Astrocyte (in vitro differentiated cells and primary cell): ENCODE results near the gene WNT5B. TPM values are rescaled to one million over a fixed set of nuclear protein-coding genes. Genes with fewer than 3 reads are reported as not detected.

Experiments
- DNase-seq: peaks from one replicate; pipeline ENCODE4 v3.0.0-alpha.2; 2010; ENCODE audit warnings: low read depth
- FAIRE-seq: peaks from 2 replicates; lab custom pipeline; 2011; peaks lifted over from hg19 to GRCh38; lab: Jason Lieb, UNC
- H2AFZ ChIP-seq: 2 replicates; pipeline ENCODE4 v1.6.0; 2012; ENCODE audit warnings: low read depth, low read length, inconsistent platforms
- H3K27ac ChIP-seq: 2 replicates; pipeline ENCODE4 v1.5.1; 2011; ENCODE audit warnings: low read depth, low read length, inconsistent platforms
- H3K27me3 ChIP-seq: 2 replicates; pipeline ENCODE4 v1.6.0; 2011; ENCODE audit warnings: low read length, inconsistent platforms; ENCODE audit not compliant: insufficient read depth
- H3K36me3 ChIP-seq: 2 replicates; pipeline ENCODE4 v1.5.1; 2011; ENCODE audit warnings: low read length, inconsistent platforms; ENCODE audit not compliant: insufficient read depth
- H3K4me1 ChIP-seq: 2 replicates; pipeline ENCODE4 v1.5.1; 2011; ENCODE audit warnings: low read length, inconsistent platforms; ENCODE audit not compliant: insufficient read depth
- H3K4me2 ChIP-seq: 2 replicates; pipeline ENCODE4 v1.6.0; 2012; ENCODE audit warnings: low read length, inconsistent platforms
- H3K4me3 ChIP-seq: 2 replicates; pipeline ENCODE4 v1.5.1; 2011; ENCODE audit warnings: low read depth, mild to moderate bottlenecking, low read length, inconsistent platforms; ENCODE audit not compliant: insufficient read depth
- H3K79me2 ChIP-seq: 2 replicates; pipeline ENCODE4 v1.6.0; 2012; ENCODE audit warnings: mild to moderate bottlenecking, low read length, inconsistent platforms; ENCODE audit not compliant: insufficient read depth
- H3K9ac ChIP-seq: 2 replicates; pipeline ENCODE4 v1.6.0; 2012; ENCODE audit warnings: mild to moderate bottlenecking, low read length, inconsistent platforms
- H3K9me3 ChIP-seq: 2 replicates; pipeline ENCODE4 v1.5.1; 2012; ENCODE audit warnings: low read depth, mild to moderate bottlenecking, low read length, inconsistent platforms; ENCODE audit not compliant: insufficient read depth
- H4K20me1 ChIP-seq: 2 replicates; pipeline ENCODE4 v1.6.0; 2012; ENCODE audit warnings: low read length, inconsistent platforms; ENCODE audit not compliant: insufficient read depth
- H3K27ac Mint-ChIP-seq: one replicate; pipeline ENCODE4 v1.8.0; 2021; ENCODE audit warnings: mild to moderate bottlenecking, mixed read lengths; ENCODE audit not compliant: unreplicated experiment
- H3K27me3 Mint-ChIP-seq: one replicate; pipeline ENCODE4 v1.8.0; 2021; ENCODE audit warnings: low read depth, mixed read lengths; ENCODE audit not compliant: unreplicated experiment
- H3K36me3 Mint-ChIP-seq: one replicate; pipeline ENCODE4 v1.8.0; 2021; ENCODE audit warnings: low read depth, mixed read lengths; ENCODE audit not compliant: unreplicated experiment
- H3K4me1 Mint-ChIP-seq: one replicate; pipeline ENCODE4 v1.8.0; 2021; ENCODE audit warnings: low read depth, mixed read lengths; ENCODE audit not compliant: unreplicated experiment
- H3K4me3 Mint-ChIP-seq: one replicate; pipeline ENCODE4 v1.8.0; 2021; ENCODE audit warnings: mild to moderate bottlenecking, moderate library complexity, mixed read lengths; ENCODE audit not compliant: unreplicated experiment
- H3K9me3 Mint-ChIP-seq: one replicate; pipeline ENCODE4 v1.8.0; 2021; ENCODE audit warnings: mild to moderate bottlenecking, mixed read lengths; ENCODE audit not compliant: unreplicated experiment
- EZH2 ChIP-seq: IDR thresholded peaks from 2 replicates; pipeline ENCODE4 v1.6.1; 2012; ENCODE audit warnings: mild to moderate bottlenecking, low read length, inconsistent platforms; ENCODE audit not compliant: insufficient read depth
- total RNA-seq: library from RNA; stranded (reverse); gene quantifications from 2 replicates; pipeline ENCODE4 v1.2.1, GENCODE V29; 2021
- TF ChIP-seq, protein P1 (sequence below): IDR thresholded peaks from 2 replicates; pipeline ENCODE4 v1.5.1; 2011; ENCODE audit warnings: low read depth, mild to moderate bottlenecking, inconsistent platforms, low read length, moderate library complexity; ENCODE audit not compliant: insufficient read depth

The WNT5B gene
- total RNA-seq, 1 donor from 2014 or later = 110 TPM

DNA sequence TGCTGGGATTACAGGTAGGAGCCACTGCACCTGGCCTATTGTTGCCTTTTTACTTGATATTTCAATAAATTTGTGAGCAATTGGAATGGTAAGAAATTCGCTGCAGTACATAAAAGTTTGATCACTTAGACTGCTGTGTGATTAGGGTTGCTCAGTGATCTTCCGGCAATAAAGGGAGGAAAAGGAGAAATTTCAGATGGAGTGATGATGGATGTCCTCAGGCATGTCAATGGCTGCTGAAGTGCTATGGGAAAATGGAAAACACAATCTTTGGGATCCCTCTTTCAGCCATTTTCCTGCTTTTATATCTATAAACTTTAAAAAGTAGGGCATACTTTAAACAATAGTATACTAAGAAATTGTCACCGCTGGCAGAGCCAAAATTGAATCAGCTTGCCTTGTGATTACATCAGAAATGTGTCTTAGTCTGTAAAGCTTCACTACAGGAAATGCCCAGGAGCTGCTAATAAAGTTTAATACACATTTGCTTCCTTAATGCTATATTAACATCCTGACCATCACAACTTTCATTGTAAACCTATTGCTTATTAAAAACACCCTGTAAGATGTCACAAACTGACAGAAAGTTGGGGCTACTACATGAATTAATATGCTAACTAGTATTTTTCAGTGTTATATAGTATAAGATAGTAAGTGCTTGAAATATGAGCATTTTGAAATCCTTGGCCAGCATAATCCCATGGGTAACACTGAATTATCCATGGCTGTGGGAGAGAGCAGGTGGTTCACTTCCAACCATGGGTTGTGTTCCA lies 20.9 kb upstream of the WNT5B start:
- Histone ChIP-seq H3K4me2 (no peak overlapping the region), H3K9me3 (no peaks in the 10 kb centered on the region), H3K9ac (no peak overlapping the region), H3K27ac (no peak overlapping the region), H3K79me2 (peaks cover 17% of the 10 kb centered on the region), H4K20me1 (peaks cover 22% of the 10 kb centered on the region), H3K4me3 (no peak overlapping the region), H3K4me1 (peaks cover 30% of the 10 kb centered on the region), H3K27me3 (no peaks in the 10 kb centered on the region), H2AFZ (no peak overlapping the region), H3K36me3 (no peaks in the 10 kb centered on the region)
- Mint-ChIP-seq H3K4me3 (no peak overlapping the region), H3K9me3 (no peaks in the 10 kb centered on the region), H3K36me3 (no peaks in the 10 kb centered on the region), H3K27me3 (no peaks in the 10 kb centered on the region), H3K27ac (peak overlapping the region; percentile 74), H3K4me1 (peaks cover 30% of the 10 kb centered on the region)
- TF ChIP-seq EZH2 = no peak
- TF ChIP-seq, protein P1, sequence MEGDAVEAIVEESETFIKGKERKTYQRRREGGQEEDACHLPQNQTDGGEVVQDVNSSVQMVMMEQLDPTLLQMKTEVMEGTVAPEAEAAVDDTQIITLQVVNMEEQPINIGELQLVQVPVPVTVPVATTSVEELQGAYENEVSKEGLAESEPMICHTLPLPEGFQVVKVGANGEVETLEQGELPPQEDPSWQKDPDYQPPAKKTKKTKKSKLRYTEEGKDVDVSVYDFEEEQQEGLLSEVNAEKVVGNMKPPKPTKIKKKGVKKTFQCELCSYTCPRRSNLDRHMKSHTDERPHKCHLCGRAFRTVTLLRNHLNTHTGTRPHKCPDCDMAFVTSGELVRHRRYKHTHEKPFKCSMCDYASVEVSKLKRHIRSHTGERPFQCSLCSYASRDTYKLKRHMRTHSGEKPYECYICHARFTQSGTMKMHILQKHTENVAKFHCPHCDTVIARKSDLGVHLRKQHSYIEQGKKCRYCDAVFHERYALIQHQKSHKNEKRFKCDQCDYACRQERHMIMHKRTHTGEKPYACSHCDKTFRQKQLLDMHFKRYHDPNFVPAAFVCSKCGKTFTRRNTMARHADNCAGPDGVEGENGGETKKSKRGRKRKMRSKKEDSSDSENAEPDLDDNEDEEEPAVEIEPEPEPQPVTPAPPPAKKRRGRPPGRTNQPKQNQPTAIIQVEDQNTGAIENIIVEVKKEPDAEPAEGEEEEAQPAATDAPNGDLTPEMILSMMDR = no peak
- no peak for DNase-seq
- FAIRE-seq = no peak

DNA sequence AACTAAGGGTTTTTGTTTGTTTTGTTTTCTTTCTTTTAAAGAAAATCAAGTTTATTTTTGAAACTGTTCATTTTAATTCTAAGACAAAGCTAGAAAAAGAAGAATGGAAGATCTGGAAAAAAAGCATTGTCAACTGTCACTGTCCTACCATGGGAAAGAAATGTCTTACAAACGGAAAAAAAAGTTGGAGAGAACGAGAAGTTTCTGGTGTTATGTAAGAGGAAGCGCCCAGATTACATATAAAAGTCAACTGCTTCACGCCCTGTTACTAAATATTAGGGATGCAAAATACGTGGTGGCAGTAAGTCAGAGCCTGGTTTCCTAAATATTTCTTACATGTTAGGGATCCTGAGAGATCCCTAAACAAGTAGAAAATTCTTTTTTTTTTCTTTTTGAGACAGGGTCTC lies 20.3 kb upstream of the WNT5B start:
- H3K4me2 ChIP-seq = no peak overlapping the region
- FAIRE-seq = no peak
- peaks cover 30% of the 10 kb centered on the region for H3K4me1 Mint-ChIP-seq

More for the DNA sequence above, 20.3 kb upstream of the WNT5B start:
- no peak for DNase-seq
- peaks cover 23% of the 10 kb centered on the region for H4K20me1 ChIP-seq
- H3K36me3 ChIP-seq = no peaks in the 10 kb centered on the region
- no peaks in the 10 kb centered on the region for H3K36me3 Mint-ChIP-seq
- H3K9ac ChIP-seq = no peak overlapping the region
- no peak overlapping the region for H3K4me3 Mint-ChIP-seq
- peaks cover 30% of the 10 kb centered on the region for H3K4me1 ChIP-seq
- H3K27me3 Mint-ChIP-seq = no peaks in the 10 kb centered on the region
- H3K27ac ChIP-seq = no peak overlapping the region
- no peaks in the 10 kb centered on the region for H3K9me3 Mint-ChIP-seq
- H3K27me3 ChIP-seq = no peaks in the 10 kb centered on the region
- H3K79me2 ChIP-seq = peaks cover 13% of the 10 kb centered on the region
- peak overlapping the region; percentile 74 for H3K27ac Mint-ChIP-seq
- no peaks in the 10 kb centered on the region for H3K9me3 ChIP-seq
- H2AFZ ChIP-seq = no peak overlapping the region
- TF ChIP-seq, protein P1 = no peak
- no peak for TF ChIP-seq EZH2
- H3K4me3 ChIP-seq = no peak overlapping the region
